IMR-90 (cell line): Measurements from ENCODE around the gene POMT2. TPM values are rescaled to one million over a fixed set of nuclear protein-coding genes. Genes with fewer than 3 reads are reported as not detected.

Experiments used
- ATAC-seq: fragments of 200-7000 bp; cut with Tn5 transposase; 2 replicates; pipeline ENCODE4 v1.9.1; 2020; ENCODE audit warnings: low read depth, mild to moderate bottlenecking, moderate library complexity
- BruUV-seq: library from RNA; stranded (reverse); fragments of 400-500 nt; replicated peaks from 2 replicates; lab custom pipeline; 2021; lab: Mats Ljungman, UMichigan
- CTCF ChIA-PET: fragments of 300-600 bp; formaldehyde crosslinking; extraction: SDS; loops from one replicate; lab custom pipeline; 2021; ENCODE audit warnings: antibody characterized with exemption; lab: Yijun Ruan, JAX
- POLR2A ChIA-PET: fragments of 300-600 bp; sonication (Branson Sonifier 250); formaldehyde crosslinking; loops from one replicate; lab custom pipeline; 2022; ENCODE audit warnings: antibody characterized with exemption; ENCODE audit not compliant: unreplicated experiment; lab: Charles Lee
- DNase-seq: peaks from one replicate; pipeline ENCODE4 v3.0.0; 2013
- H2AFZ ChIP-seq: replicated peaks from 2 replicates; pipeline ENCODE3; 2013; ENCODE audit warnings: low read length, mild to moderate bottlenecking; ENCODE audit not compliant: poor library complexity
- H2AK5ac ChIP-seq: 2 replicates; pipeline ENCODE4 v1.6.1; 2013; ENCODE audit warnings: low read depth, low read length, inconsistent platforms
- H2AK9ac ChIP-seq: replicated peaks from 2 replicates; pipeline ENCODE3; 2013; ENCODE audit warnings: mild to moderate bottlenecking, low read depth, low read length, moderate library complexity; ENCODE audit not compliant: poor library complexity
- H2BK120ac ChIP-seq: 2 replicates; pipeline ENCODE4 v1.6.1; 2013; ENCODE audit warnings: low read depth, low read length, inconsistent platforms
- H2BK15ac ChIP-seq: 3 replicates; pipeline ENCODE4 v1.6.1; 2013; ENCODE audit warnings: low read depth, low read length, inconsistent platforms
- H2BK20ac ChIP-seq: 2 replicates; pipeline ENCODE4 v1.6.1; 2013; ENCODE audit warnings: low read depth, mild to moderate bottlenecking, inconsistent platforms, low read length, moderate library complexity
- H2BK5ac ChIP-seq: 2 replicates; pipeline ENCODE4 v1.6.1; 2013; ENCODE audit warnings: mild to moderate bottlenecking, low read depth, low read length, inconsistent platforms; ENCODE audit not compliant: poor library complexity, severe bottlenecking
- H3K14ac ChIP-seq: replicated peaks from 2 replicates; pipeline ENCODE4 v1.6.1; 2013; ENCODE audit warnings: low read depth, low read length, inconsistent platforms
- H3K18ac ChIP-seq: 2 replicates; pipeline ENCODE4 v1.6.1; 2013; ENCODE audit warnings: low read depth, low read length, control low read depth
- H3K23ac ChIP-seq: 2 replicates; pipeline ENCODE4 v1.6.1; 2013; ENCODE audit warnings: low read depth, low read length, inconsistent platforms
- H3K27ac ChIP-seq: 2 replicates; pipeline ENCODE4 v1.5.1; 2013; ENCODE audit warnings: mild to moderate bottlenecking, control low read depth, low read length; ENCODE audit not compliant: insufficient read depth
- H3K27me3 ChIP-seq: 2 replicates; pipeline ENCODE4 v1.6.1; 2013; ENCODE audit warnings: low read length; ENCODE audit not compliant: control insufficient read depth, insufficient read depth
- H3K36me3 ChIP-seq: 2 replicates; pipeline ENCODE4 v1.6.1; 2013; ENCODE audit warnings: low read length, mixed read lengths; ENCODE audit not compliant: control insufficient read depth, insufficient read depth
- H3K4ac ChIP-seq: 2 replicates; pipeline ENCODE4 v1.6.1; 2013; ENCODE audit warnings: low read depth, low read length, inconsistent platforms
- H3K4me1 ChIP-seq: 2 replicates; pipeline ENCODE4 v1.6.1; 2013; ENCODE audit warnings: low read length, mixed read lengths; ENCODE audit not compliant: control insufficient read depth, insufficient read depth
- H3K4me2 ChIP-seq: 2 replicates; pipeline ENCODE4 v1.6.1; 2013; ENCODE audit warnings: low read depth, mild to moderate bottlenecking, control low read depth, low read length, moderate library complexity
- H3K4me3 ChIP-seq: 2 replicates; pipeline ENCODE4 v1.5.1; 2013; ENCODE audit warnings: low read depth, mild to moderate bottlenecking, control low read depth, low read length, moderate library complexity; ENCODE audit not compliant: insufficient read depth
- H3K56ac ChIP-seq: 2 replicates; pipeline ENCODE4 v1.6.1; 2013; ENCODE audit warnings: low read length, inconsistent platforms; ENCODE audit not compliant: insufficient read depth; ENCODE audit errors: extremely low read depth
- H3K79me1 ChIP-seq, 2 experiments: 2 replicates each; pipeline ENCODE4 v1.6.1; 2013; ENCODE audit warnings: low read length in 2 of 2, inconsistent platforms in 1 of 2, low read depth in 1 of 2
- H3K9ac ChIP-seq: 2 replicates; pipeline ENCODE4 v1.6.1; 2013; ENCODE audit warnings: low read depth, low read length, control low read depth
- H3K9me1 ChIP-seq: 2 replicates; pipeline ENCODE4 v1.6.1; 2013; ENCODE audit warnings: low read length, inconsistent platforms; ENCODE audit not compliant: insufficient read depth
- H3K9me3 ChIP-seq: 2 replicates; pipeline ENCODE4 v1.6.1; 2013; ENCODE audit warnings: low read length; ENCODE audit not compliant: control insufficient read depth, insufficient read depth
- H4K20me1 ChIP-seq: 2 replicates; pipeline ENCODE4 v1.6.1; 2013; ENCODE audit warnings: low read length, inconsistent platforms; ENCODE audit not compliant: insufficient read depth
- H4K5ac ChIP-seq: 2 replicates; pipeline ENCODE4 v1.6.1; 2013; ENCODE audit warnings: mild to moderate bottlenecking, low read depth, low read length, control low read depth
- H4K8ac ChIP-seq, 2 experiments: 2 replicates each; pipeline ENCODE4 v1.6.1; 2013; ENCODE audit warnings: low read depth in 2 of 2, low read length in 2 of 2, control low read depth in 1 of 2, inconsistent platforms in 1 of 2
- H4K91ac ChIP-seq: 2 replicates; pipeline ENCODE4 v1.6.1; 2013; ENCODE audit warnings: low read depth, low read length, inconsistent platforms; ENCODE audit not compliant: insufficient read depth
- CEBPB ChIP-seq: IDR thresholded peaks from 2 replicates; pipeline ENCODE4 v1.6.1; 2012; ENCODE audit warnings: low read depth, low read length, improper control_type of control experiment
- FOS ChIP-seq: fragments of 150-350 bp; IDR thresholded peaks from 2 replicates; pipeline ENCODE4 v1.6.1; 2016; ENCODE audit warnings: low read depth, low read length
- MAFK ChIP-seq: IDR thresholded peaks from 2 replicates; pipeline ENCODE4 v1.6.1; 2012; ENCODE audit warnings: low read depth, low read length, improper control_type of control experiment
- MAZ ChIP-seq: IDR thresholded peaks from 2 replicates; pipeline ENCODE4 v1.6.1; 2012; ENCODE audit warnings: low read depth, mild to moderate bottlenecking, low read length, improper control_type of control experiment, moderate library complexity, borderline replicate concordance
- MXI1 ChIP-seq: IDR thresholded peaks from 2 replicates; pipeline ENCODE4 v1.6.1; 2012; ENCODE audit warnings: low read depth, mild to moderate bottlenecking, low read length, moderate library complexity, borderline replicate concordance
- NFE2L2 ChIP-seq: fragments of 150-350 bp; IDR thresholded peaks from 2 replicates; pipeline ENCODE4 v1.6.1; 2016; ENCODE audit warnings: low read depth, mild to moderate bottlenecking, low read length
- RAD21 ChIP-seq: IDR thresholded peaks from 2 replicates; pipeline ENCODE4 v1.6.1; 2012; ENCODE audit warnings: low read length, improper control_type of control experiment
- RFX5 ChIP-seq: IDR thresholded peaks from 2 replicates; pipeline ENCODE4 v1.8.0; 2012; ENCODE audit warnings: low read depth, mild to moderate bottlenecking, low read length, moderate library complexity
- WGBS, 2 experiments: methylation state at CpG; one replicate each; pipeline versions ENCODE4 v1.1.5 to v1.1.7; 2013; ENCODE audit warnings: missing lambda C conversion rate in 2 of 2; ENCODE audit not compliant: insufficient read length in 1 of 2; ENCODE audit errors: extremely low coverage in 2 of 2; 5-methylcytosine and 5-hydroxymethylcytosine counted together
- dilution Hi-C: fragments of 300-500 bp; cut with HindIII; formaldehyde crosslinking; loops from one replicate; pipeline ENCODE4 v1.14.3; 2018; ENCODE audit warnings: low sequenced_read_pairs; ENCODE audit not compliant: unreplicated experiment
- in situ Hi-C: fragments of 300-500 bp; cut with MboI; formaldehyde crosslinking; loops from 3 replicates; pipeline ENCODE4 v1.14.3; 2019; ENCODE audit warnings: low sequenced_read_pairs, inconsistent platforms, mixed read lengths
- intact Hi-C: fragments of 100-400 bp; cut with micrococcal nuclease; formaldehyde crosslinking; loops from 2 replicates; pipeline ENCODE4 v1.10.0; 2022
- polyA plus RNA-seq, 3 experiments: library from polyadenylated mRNA; depleted of rRNA; stranded (reverse); fragments of >200 nt; gene quantifications; 2 replicates each; pipeline ENCODE4 v1.2.3, GENCODE V29; 2012; ENCODE audit warnings: low replicate concordance in 1 of 3
- total RNA-seq: library from RNA; depleted of rRNA; stranded (reverse); fragments of >200 nt; gene quantifications from 2 replicates; pipeline ENCODE4 v1.2.3, GENCODE V29; 2012
- TF ChIP-seq, protein P1 (sequence below): fragments of 150-350 bp; IDR thresholded peaks from 2 replicates; pipeline ENCODE4 v1.6.1; 2017; ENCODE audit warnings: mild to moderate bottlenecking, antibody characterized with exemption, low read length, low read depth

POMT2 gene
- total and polyA plus RNA-seq, 2 of the 4 experiments (the other 2 are of a cell fraction) = 6.5 to 13.0 TPM

- CTCF ChIA-PET = interaction anchor here (0.7 kb wide), 1 partner anchor 241 kb away, joined by 4 read pairs; no protein-coding TSS in a partner anchor
Observed at GRCh38 chr14:77324289-77324688, 3.6 kb upstream of the POMT2 start.

More at GRCh38 chr14:77324289-77324688, 3.6 kb upstream of the POMT2 start:
- dilution Hi-C loops (no loop called here), intact Hi-C loops (loop anchor here (5.0 kb wide), 2 partner anchors 133 to 228 kb away; partner anchors contain the start of genes AHSA1 and VIPAS39), in situ Hi-C loops (loop anchor here (25.0 kb wide), 1 partner anchor 437 kb away; no protein-coding TSS in a partner anchor)
- H3K79me1 ChIP-seq = peaks cover 17 to 27% of the 10 kb centered on the region in 2 experiments
- WGBS, 2 experiments = 90% methylated on average over 2 of the region's 3 CpGs; no CpG with 5 or more reads in 1 of the 2 experiments
- BruUV-seq = no TSS peak
- no peaks in the 10 kb centered on the region for H3K27me3 ChIP-seq
- H2AK5ac ChIP-seq = no peak overlapping the region
- H3K4me1 ChIP-seq = peaks cover 2% of the 10 kb centered on the region; the same call in 1 of the 2 replicates
- H2BK15ac ChIP-seq = no peak overlapping the region
- TF ChIP-seq FOS (no peak), MAFK (no peak), RAD21 (no peak), RFX5 (no peak), MAZ (no peak), MXI1 (no peak), CEBPB (no peak), NFE2L2 (no peak)
- TF ChIP-seq, protein P1, sequence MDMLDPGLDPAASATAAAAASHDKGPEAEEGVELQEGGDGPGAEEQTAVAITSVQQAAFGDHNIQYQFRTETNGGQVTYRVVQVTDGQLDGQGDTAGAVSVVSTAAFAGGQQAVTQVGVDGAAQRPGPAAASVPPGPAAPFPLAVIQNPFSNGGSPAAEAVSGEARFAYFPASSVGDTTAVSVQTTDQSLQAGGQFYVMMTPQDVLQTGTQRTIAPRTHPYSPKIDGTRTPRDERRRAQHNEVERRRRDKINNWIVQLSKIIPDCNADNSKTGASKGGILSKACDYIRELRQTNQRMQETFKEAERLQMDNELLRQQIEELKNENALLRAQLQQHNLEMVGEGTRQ = no peak
- H4K20me1 ChIP-seq = no peaks in the 10 kb centered on the region; the same call in 1 of the 2 replicates
- no peaks in the 10 kb centered on the region for H3K36me3 ChIP-seq
- no peak overlapping the region for H3K4ac ChIP-seq
- no peak overlapping the region for H4K91ac ChIP-seq
- H2AFZ ChIP-seq = no peak overlapping the region
- no peak overlapping the region for H3K9ac ChIP-seq
- no peak overlapping the region for H2BK20ac ChIP-seq
- H3K27ac ChIP-seq = no peak overlapping the region
- no peak overlapping the region for H2BK5ac ChIP-seq
- peaks cover 6% of the 10 kb centered on the region; the same call in 1 of the 2 replicates for H3K9me1 ChIP-seq
- H2BK120ac ChIP-seq = no peak overlapping the region
- POLR2A ChIA-PET = no interaction called here
- no peak overlapping the region for H4K5ac ChIP-seq
- no peak for ATAC-seq
- H3K14ac ChIP-seq = no peak overlapping the region
- no peak overlapping the region for H3K56ac ChIP-seq
- no peak for DNase-seq
- no peak overlapping the region for H2AK9ac ChIP-seq
- H3K4me2 ChIP-seq = no peak overlapping the region
- no peak overlapping the region for H4K8ac ChIP-seq
- no peak overlapping the region for H3K4me3 ChIP-seq
- H3K18ac ChIP-seq = no peak overlapping the region
- no peaks in the 10 kb centered on the region for H3K9me3 ChIP-seq
- H3K23ac ChIP-seq = no peak overlapping the region
